ENCODE data around the gene RPL23.

The RPL23 gene

DNA sequence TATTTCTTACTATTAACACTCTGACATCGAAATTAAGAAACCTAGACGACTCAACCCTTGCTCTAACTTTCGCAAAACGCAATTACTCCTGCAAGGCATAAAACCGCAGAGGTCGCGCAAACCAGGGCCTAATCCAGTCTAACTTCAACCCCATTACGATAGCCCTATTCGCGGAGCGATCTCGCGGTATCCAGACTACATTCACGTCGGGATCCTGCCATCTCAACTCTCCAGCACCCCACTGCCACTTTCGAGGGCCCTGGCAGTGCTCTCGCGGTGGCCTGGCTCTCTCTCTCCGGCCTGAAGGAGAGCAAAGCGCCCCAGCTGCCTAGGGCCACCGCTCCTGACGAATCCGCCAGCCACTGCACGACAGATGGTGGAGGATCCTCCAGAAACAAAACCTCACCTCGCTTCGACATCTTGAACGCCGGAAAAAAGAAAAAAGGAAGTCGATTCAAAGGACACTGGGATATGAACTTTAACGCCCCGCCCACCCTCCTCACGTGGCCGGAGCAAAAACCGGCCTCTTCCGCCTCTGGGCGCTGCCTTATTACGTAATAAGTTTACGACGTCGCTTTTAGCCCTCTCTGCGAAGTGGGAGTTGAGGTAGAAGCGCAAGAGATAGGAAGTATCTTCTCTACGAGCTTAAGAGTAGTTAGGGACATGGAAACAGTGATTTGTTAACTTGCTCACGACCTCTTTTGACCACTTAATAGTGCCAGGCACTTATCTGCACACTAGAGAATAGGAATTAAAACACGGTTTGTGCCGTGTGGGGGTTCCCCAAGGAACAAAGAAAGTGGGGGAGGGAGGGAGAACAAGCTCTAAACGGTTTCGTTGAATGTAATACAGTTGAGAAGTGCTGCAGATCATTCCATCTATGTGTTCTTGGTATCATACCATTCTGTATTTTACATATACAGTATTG, at the start of gene RPL23:
RPL23 (minus strand) TSS at position 430 of the 928 bp plus-strand sequence; CDS start at position 419, 11 bp downstream.
- DNase-seq: peak; percentile 98

DNA sequence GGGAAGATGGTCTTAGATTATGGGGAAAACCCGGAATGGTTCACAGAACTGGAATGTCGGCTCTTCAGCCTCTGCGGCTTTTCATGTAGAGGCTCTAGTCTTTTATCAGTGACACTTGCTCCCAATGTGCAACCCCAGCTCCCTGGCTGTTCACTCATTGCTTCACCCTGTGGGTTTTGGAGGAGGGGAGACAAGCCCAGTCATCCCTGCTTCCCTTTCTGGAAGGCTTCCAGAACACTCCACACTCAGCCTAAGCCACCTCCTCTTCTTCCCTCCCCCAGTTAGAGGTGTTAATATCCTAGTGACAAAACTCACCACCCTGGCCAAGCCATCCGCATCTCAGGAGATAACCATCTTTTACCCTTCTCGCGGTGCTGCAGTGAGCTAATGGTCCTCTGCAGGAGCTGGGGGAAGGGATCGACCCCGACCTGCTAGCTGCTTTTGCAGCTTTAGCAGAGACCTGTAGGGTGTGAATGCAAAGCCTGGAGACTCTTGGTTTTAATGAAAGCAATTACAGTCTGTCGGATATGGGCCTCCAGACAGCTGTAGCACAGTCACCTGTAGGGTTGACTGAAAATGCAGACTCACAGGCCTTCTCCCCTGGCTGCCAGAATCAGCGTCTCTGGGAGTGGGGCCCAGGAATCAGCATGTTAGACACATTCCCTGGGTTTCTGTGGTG, 47.6 kb upstream of the RPL23 start:
- DNase-seq: no peak

GRCh38 chr17:38899421-38899820, 45.9 kb upstream of the RPL23 start:
- no peak for DNase-seq

GRCh38 chr17:38898812-38899348, 45.4 kb upstream of the RPL23 start:
- DNase-seq: no peak

- no peak for DNase-seq
Measured at GRCh38 chr17:38898291-38898679, 44.8 kb upstream of the RPL23 start.

GRCh38 chr17:38897671-38898290, 44.3 kb upstream of the RPL23 start:
- no peak for DNase-seq

- no peak for DNase-seq
Measured at GRCh38 chr17:38897176-38897575, 43.7 kb upstream of the RPL23 start.

- no peak for DNase-seq
Measured at GRCh38 chr17:38896346-38896954, 42.9 kb upstream of the RPL23 start.

DNA sequence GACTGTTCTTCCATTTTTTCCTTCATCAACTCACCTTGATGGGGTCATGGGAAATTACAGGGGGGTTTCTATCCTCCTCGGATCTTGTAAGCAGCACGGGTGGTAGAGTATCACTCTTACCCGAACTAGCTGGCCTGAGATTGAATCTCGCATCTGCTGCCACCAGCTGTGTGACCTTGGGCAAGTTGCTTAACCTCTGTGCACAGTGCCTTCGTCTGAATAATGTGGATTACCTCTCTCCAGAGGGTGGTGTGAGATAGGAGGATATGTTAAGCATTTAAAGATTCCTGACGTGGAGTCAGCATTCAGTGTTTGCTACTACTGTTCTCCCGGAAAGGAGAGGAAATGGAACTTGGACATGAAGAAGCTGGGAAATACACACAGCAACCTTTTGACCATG, 40.8 kb upstream of the RPL23 start:
- DNase-seq: no peak

DNA sequence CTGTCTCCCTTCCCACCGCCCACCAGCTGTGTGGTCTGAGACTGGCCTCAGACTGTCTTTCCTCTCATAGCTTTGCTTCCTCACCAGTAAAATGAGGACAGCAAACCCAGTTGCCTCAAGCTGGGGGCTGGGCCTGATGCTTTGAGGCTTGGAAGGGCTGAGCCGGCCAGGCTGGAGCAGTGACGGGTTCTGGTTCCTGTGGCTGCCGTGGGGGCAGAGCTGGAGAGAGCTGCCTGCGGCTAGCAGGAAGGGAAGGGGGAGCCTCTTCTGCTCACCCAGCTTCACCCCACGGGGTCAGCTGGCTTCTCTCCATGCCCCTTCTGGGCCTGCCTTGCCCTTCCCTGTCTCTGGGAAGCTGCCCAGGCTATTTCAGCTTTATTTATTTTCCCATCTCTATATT, 40.1 kb upstream of the RPL23 start:
- no peak for DNase-seq

GRCh38 chr17:38893113-38893512, 39.6 kb upstream of the RPL23 start:
- DNase-seq: no peak

- no peak for DNase-seq
Measured at GRCh38 chr17:38892620-38893019, 39.1 kb upstream of the RPL23 start.

- no peak for DNase-seq
Measured at GRCh38 chr17:38892083-38892482, 38.6 kb upstream of the RPL23 start.

- no peak for DNase-seq
Measured at GRCh38 chr17:38891441-38891840, 37.9 kb upstream of the RPL23 start.

DNA sequence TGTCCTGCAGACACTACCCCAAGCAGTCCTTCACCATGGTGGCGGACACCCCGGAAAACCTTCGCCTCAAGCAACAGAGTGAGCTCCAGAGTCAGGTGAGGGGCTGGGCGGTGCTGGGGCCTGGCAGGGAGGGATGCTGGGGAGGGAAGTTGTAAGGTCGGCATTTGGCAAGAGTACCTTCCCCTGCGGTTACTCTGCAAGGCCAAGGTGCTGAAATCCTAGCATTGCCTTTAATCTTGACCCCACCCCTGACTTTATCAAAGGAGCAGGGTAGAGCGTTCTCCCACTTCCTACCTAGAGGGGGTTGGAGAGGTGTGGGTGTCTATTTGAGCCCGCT, 36.9 kb upstream of the RPL23 start:
- no peak for DNase-seq

- no peak for DNase-seq
Measured at GRCh38 chr17:38889745-38890409, 36.4 kb upstream of the RPL23 start.

DNA sequence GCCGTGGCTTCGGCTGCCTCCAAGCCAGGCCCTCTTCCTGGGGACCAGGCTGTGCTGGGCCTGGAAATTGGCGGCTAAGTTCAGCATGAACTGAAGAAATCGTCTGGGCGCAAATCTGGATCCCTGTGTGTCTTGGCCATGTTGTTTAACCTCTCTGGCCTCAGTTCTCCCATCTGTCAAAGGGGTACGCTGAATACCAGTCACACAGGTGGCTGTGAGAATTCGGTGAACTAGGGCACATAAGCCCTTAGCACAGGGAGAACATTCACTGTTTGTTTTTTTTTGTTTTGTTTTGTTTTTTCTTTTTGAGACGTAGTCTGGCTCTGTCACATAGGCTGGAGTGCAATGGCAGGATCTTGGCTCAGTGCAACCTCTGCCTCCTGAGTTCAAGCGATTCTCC, 35.3 kb upstream of the RPL23 start:
- no peak for DNase-seq

- no peak for DNase-seq
Measured at GRCh38 chr17:38886643-38887010, 33.1 kb upstream of the RPL23 start.

- DNase-seq: peak; percentile 8
Measured at GRCh38 chr17:38885728-38886642, 32.5 kb upstream of the RPL23 start.

GRCh38 chr17:38885044-38885727, 31.7 kb upstream of the RPL23 start:
- no peak for DNase-seq

All from NCI-H1694 treated with DMSO at 0.1 percent for 48 hours (cell line).